ENCODE measurements around the gene NT5C2.

GRCh38 chr10:103202319-103202718 lies 9.2 kb upstream of the NT5C2 start:
- TF ChIP-seq, protein P1, sequence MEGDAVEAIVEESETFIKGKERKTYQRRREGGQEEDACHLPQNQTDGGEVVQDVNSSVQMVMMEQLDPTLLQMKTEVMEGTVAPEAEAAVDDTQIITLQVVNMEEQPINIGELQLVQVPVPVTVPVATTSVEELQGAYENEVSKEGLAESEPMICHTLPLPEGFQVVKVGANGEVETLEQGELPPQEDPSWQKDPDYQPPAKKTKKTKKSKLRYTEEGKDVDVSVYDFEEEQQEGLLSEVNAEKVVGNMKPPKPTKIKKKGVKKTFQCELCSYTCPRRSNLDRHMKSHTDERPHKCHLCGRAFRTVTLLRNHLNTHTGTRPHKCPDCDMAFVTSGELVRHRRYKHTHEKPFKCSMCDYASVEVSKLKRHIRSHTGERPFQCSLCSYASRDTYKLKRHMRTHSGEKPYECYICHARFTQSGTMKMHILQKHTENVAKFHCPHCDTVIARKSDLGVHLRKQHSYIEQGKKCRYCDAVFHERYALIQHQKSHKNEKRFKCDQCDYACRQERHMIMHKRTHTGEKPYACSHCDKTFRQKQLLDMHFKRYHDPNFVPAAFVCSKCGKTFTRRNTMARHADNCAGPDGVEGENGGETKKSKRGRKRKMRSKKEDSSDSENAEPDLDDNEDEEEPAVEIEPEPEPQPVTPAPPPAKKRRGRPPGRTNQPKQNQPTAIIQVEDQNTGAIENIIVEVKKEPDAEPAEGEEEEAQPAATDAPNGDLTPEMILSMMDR (IDR thresholded peaks at IDR 0.05) = no peak
- TF ChIP-seq EP300 (IDR thresholded peaks at IDR 0.05) (no peak), POLR2A (IDR thresholded peaks at IDR 0.05) (no peak)
